Choroid plexus epithelial cell (primary cell): ENCODE results near the gene PGF.
"Not testable (repeated sequence)": the region's sequence is repeated elsewhere in the genome, so short reads cannot be mapped to it uniquely, and the experiment has no call there.

Experiments used
- DNase-seq: peaks from one replicate; pipeline ENCODE4 v3.0.0-alpha.2; 2010; ENCODE audit warnings: low read depth
- H3K4me3 ChIP-seq: 2 replicates; pipeline ENCODE4 v1.5.1; 2011; ENCODE audit warnings: low read depth, mild to moderate bottlenecking, control low read depth, low read length, moderate library complexity
- TF ChIP-seq, protein P1 (sequence below): conservative IDR thresholded peaks from 2 replicates; pipeline ENCODE4 v1.5.1; 2011; ENCODE audit warnings: low read depth, mild to moderate bottlenecking, control low read depth, inconsistent platforms, low read length, moderate library complexity

The PGF gene

DNA sequence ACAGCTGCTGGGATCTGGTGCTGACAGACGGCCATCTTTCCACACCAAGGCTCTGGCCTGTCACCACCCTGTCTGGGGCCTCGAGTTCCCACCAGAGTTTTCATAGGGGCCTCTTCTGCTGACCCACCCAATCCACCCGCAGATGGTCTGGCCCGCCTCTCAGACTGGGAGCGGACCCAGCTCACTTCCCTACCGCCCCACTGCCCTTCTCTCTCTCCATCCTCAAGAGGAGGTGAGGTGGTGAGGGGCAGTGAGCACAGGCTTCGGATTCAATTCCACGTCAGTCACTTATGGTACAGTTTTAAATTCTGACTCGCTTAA is 20.1 kb downstream of the PGF start:
- TF ChIP-seq, protein P1, sequence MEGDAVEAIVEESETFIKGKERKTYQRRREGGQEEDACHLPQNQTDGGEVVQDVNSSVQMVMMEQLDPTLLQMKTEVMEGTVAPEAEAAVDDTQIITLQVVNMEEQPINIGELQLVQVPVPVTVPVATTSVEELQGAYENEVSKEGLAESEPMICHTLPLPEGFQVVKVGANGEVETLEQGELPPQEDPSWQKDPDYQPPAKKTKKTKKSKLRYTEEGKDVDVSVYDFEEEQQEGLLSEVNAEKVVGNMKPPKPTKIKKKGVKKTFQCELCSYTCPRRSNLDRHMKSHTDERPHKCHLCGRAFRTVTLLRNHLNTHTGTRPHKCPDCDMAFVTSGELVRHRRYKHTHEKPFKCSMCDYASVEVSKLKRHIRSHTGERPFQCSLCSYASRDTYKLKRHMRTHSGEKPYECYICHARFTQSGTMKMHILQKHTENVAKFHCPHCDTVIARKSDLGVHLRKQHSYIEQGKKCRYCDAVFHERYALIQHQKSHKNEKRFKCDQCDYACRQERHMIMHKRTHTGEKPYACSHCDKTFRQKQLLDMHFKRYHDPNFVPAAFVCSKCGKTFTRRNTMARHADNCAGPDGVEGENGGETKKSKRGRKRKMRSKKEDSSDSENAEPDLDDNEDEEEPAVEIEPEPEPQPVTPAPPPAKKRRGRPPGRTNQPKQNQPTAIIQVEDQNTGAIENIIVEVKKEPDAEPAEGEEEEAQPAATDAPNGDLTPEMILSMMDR: no peak
- no peak for DNase-seq
- H3K4me3 ChIP-seq: no peak overlapping the region

DNA sequence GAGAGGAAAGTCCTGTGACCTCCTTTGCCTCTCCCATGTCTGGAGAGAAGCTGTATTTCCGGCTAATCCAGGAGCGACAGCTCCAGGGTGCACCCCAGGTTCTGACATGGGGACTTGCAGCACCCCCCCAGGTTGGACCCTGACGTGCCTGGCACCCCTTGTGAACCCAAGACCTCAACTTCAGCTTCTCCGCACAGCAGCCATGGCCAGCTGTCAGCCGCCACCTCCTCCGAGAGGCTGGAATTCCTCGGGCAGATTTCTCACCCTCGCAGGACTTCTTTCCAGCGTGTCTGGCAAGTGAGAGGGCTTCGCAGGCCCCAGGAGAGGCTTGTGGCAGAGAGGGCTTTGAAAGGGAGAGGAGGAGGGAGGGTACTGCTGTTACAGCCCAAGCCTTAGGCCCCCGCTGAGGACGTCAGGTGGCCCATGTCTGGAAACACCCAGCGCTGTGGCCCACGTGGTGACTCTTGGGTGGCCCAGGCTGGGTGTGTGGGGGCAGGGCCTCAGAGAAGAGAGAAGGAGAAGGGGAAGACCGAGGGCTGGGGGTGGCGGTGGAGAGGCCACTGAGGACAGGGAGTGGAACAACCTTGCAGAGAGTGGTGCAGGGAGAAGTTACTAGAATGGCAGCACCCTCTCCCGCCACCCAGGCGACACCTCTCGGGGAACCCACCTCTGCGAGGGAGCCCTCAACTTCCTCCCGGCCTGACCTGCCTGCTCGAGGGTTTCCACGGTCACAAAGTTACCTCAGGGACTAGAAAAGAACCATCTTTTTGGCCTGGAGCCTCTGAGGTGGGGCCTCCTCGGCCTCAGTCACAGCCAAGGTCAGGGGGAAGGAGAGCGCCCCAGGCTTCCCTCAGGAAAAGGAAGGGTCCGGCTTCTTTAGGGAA is 20.7 kb downstream of the PGF start:
- TF ChIP-seq, protein P1: no peak
- no peak overlapping the region for H3K4me3 ChIP-seq
- DNase-seq: no peak

GRCh38 chr14:74934041-74934440 is 21.4 kb downstream of the PGF start:
- no peak overlapping the region for H3K4me3 ChIP-seq
- no peak for DNase-seq
- TF ChIP-seq, protein P1: no peak

DNA sequence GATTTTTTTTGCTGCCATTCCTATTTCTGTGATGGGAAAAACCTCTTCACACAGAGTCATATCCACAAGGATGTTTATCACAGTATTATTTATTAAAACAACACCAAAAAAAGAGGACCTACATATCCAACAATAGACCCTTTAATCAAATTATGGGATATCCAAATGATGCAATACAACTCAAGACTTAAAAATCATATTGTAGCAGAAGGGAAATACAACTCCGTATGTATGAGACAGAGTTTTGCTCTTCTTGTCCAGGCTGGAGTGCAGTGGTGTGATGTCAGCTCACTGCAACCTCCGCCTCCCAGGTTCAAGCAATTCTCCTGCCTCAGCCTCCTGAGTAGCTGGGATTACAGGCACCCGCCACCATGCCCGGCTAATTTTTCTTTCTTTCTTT is 22.5 kb downstream of the PGF start:
- not testable (repeated sequence) for DNase-seq, H3K4me3 ChIP-seq

DNA sequence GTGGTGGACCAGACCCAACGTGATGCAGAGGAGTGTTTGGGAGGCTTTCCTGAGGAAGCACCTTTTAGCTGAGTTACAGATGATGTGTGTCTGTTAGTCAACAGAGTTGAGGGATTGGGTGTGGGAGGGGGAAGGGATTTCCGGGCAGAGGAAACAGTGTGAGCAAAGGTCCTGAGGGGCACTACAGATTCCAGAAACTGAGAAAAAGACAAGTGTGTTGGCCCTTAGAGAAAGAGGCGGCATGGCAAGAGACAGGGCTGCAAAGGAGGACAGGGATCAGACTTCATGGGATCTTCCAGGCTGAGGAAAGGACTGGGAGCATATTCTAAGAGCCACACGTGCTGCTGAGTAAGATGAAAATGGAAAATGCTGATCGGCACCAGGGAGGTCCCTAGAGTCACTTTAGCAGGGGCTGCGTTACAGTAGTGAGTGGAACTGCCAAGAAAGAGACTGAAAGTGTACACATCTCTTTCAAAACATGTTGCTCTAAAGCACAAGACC is 22.9 kb downstream of the PGF start:
- TF ChIP-seq, protein P1: no peak
- DNase-seq: no peak

GRCh38 chr14:74931744-74932143 is 23.7 kb downstream of the PGF start:
- not testable (repeated sequence) for H3K4me3 ChIP-seq, DNase-seq

More for the DNA sequence above, 22.9 kb downstream of the PGF start:
- H3K4me3 ChIP-seq: no peak overlapping the region

DNA sequence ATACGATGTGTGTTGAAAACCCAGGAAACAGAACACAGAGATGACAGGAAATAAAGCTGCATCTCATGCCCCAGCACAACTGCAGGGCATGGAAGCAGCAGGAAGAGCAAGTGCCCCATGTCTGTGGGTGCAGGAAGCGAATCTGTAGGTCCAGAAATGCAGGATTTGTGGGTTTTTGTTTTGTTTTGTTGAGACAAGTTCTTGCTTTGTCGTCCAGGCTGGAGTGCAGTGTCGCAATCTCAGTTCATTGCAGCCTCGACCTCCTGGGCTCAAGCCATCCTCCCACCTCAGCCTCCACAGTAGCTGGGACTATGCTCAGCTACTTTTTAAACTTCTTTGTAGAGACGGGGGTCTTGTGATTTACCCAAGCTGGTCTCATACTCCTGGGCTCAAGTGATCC is 26.2 kb downstream of the PGF start:
- DNase-seq: no peak
- TF ChIP-seq, protein P1: no peak
- no peak overlapping the region for H3K4me3 ChIP-seq

GRCh38 chr14:74927225-74927624 is 28.2 kb downstream of the PGF start:
- no peak for DNase-seq
- H3K4me3 ChIP-seq: no peak overlapping the region
- TF ChIP-seq, protein P1: no peak
